Activated CD8-positive, alpha-beta T cell treated with anti-CD3 and anti-CD28 coated beads for 36 hours (primary cell): ENCODE results near the gene HIRA. TPM values are rescaled to one million over a fixed set of nuclear protein-coding genes. Genes with fewer than 3 reads are reported as not detected.

ENCODE experiments used
- ATAC-seq: fragments of 200-7000 bp; cut with Tn5 transposase; one replicate; pipeline ENCODE4 v1.10.0; 2021; ENCODE audit warnings: mild to moderate bottlenecking, moderate library complexity
- CTCF ChIA-PET: fragments of 350-600 bp; sonication (Branson Sonifier 250); formaldehyde crosslinking; loops from one replicate; lab custom pipeline; 2021; ENCODE audit warnings: antibody characterized with exemption; lab: Charles Lee
- POLR2A ChIA-PET: fragments of 350-600 bp; sonication (Branson Sonifier 250); formaldehyde crosslinking; loops from one replicate; lab custom pipeline; 2021; ENCODE audit warnings: antibody characterized with exemption; lab: Charles Lee
- DNase-seq: peaks from one replicate; pipeline ENCODE4 v3.0.0-alpha.2; 2020
- H3K27ac Mint-ChIP-seq: one replicate; pipeline ENCODE4 v1.8.0; 2021; ENCODE audit warnings: mild to moderate bottlenecking, mixed read lengths
- H3K27me3 Mint-ChIP-seq: one replicate; pipeline ENCODE4 v1.8.0; 2021; ENCODE audit warnings: mixed read lengths
- H3K36me3 Mint-ChIP-seq: one replicate; pipeline ENCODE4 v1.8.0; 2021; ENCODE audit warnings: low read depth, mixed read lengths
- H3K4me1 Mint-ChIP-seq: one replicate; pipeline ENCODE4 v1.8.0; 2021; ENCODE audit warnings: low read depth, mixed read lengths
- H3K4me3 Mint-ChIP-seq: one replicate; pipeline ENCODE4 v1.8.0; 2021; ENCODE audit warnings: mild to moderate bottlenecking, moderate library complexity, mixed read lengths
- H3K9me3 Mint-ChIP-seq: one replicate; pipeline ENCODE4 v1.8.0; 2021; ENCODE audit warnings: mixed read lengths
- intact Hi-C: fragments of 100-400 bp; cut with micrococcal nuclease; formaldehyde crosslinking; loops from one replicate; pipeline ENCODE4 v1.10.0; 2022
- total RNA-seq, 2 experiments: library from RNA; stranded (reverse); gene quantifications; one replicate each; pipeline ENCODE4 v1.2.3, GENCODE V29; 2021
- TF ChIP-seq, protein P1 (sequence below): fragments of 200-600 bp; IDR thresholded peaks from one replicate; pipeline ENCODE4 v1.8.0; 2022; ENCODE audit warnings: antibody characterized with exemption, mild to moderate bottlenecking

HIRA gene
- total RNA-seq, 2 experiments from 2014 or later, result 29.7 to 30.5 TPM

DNA sequence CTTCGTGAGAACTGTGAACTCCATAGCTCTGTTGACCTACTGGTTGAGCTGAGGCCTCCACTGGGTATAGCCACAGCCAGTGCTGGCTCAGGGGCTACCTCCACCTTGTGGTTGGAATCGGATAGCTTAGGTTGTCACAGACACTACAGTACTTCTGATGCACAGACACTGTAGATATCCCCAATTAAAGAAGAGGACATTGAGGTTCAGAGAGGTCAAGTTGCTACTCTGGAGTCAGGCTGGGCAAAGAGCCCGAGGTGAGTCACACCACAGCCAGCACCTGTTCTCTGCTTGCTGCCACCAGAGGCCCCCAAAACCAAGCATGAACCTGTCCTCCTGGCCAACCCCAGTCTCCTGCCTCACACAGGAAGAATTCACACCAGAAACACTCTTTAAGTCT is 42.0 kb upstream of the HIRA start:
- ChIA-PET POLR2A (interaction anchor here (1.1 to 1.2 kb wide), 2 partner anchors 17 to 26 kb away, joined by 3 to 4 read pairs; partner anchors contain the start of gene C22orf39), CTCF (interaction anchor here (1.1 to 1.6 kb wide), 3 partner anchors 11 to 156 kb away, joined by 3 to 4 read pairs (median 3); no protein-coding TSS in a partner anchor)
- peaks cover 16% of the 10 kb centered on the region for H3K4me1 Mint-ChIP-seq
- no peak for DNase-seq
- TF ChIP-seq, protein P1, sequence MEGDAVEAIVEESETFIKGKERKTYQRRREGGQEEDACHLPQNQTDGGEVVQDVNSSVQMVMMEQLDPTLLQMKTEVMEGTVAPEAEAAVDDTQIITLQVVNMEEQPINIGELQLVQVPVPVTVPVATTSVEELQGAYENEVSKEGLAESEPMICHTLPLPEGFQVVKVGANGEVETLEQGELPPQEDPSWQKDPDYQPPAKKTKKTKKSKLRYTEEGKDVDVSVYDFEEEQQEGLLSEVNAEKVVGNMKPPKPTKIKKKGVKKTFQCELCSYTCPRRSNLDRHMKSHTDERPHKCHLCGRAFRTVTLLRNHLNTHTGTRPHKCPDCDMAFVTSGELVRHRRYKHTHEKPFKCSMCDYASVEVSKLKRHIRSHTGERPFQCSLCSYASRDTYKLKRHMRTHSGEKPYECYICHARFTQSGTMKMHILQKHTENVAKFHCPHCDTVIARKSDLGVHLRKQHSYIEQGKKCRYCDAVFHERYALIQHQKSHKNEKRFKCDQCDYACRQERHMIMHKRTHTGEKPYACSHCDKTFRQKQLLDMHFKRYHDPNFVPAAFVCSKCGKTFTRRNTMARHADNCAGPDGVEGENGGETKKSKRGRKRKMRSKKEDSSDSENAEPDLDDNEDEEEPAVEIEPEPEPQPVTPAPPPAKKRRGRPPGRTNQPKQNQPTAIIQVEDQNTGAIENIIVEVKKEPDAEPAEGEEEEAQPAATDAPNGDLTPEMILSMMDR, result no peak
- H3K4me3 Mint-ChIP-seq, result no peak overlapping the region
- no peaks in the 10 kb centered on the region for H3K9me3 Mint-ChIP-seq
- no peaks in the 10 kb centered on the region for H3K27me3 Mint-ChIP-seq
- no peak overlapping the region for H3K27ac Mint-ChIP-seq
- H3K36me3 Mint-ChIP-seq, result peaks cover 30% of the 10 kb centered on the region
- no peak for ATAC-seq
- intact Hi-C loops, result no loop called here

DNA sequence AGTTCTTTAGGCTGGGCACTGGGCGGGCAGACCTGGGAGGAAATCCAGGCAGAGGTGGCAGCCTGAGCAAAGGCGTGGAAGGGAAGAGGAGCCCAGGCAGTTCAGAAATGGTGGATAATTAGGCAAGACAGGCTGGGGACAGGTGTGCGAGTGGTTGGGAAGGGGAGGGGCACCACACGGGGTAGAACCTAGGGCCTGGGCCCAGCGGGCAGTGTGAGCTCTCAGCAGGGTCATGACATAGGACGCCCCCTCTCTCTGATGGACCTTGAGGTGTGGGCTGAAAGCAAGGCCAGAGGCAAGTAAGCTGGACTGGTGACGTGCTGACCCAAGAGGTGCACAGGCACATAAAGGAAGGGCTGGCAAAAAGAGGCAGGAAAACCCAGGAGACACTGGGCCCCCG is 40.7 kb upstream of the HIRA start:
- Mint-ChIP-seq H3K4me3 (no peak overlapping the region), H3K27me3 (no peaks in the 10 kb centered on the region), H3K4me1 (peaks cover 9% of the 10 kb centered on the region), H3K36me3 (peaks cover 39% of the 10 kb centered on the region), H3K9me3 (no peaks in the 10 kb centered on the region), H3K27ac (no peak overlapping the region)
- TF ChIP-seq, protein P1, result no peak
- CTCF ChIA-PET, result no interaction called here
- intact Hi-C loops, result no loop called here
- ATAC-seq, result no peak
- POLR2A ChIA-PET, result interaction anchor here (1.1 kb wide), 1 partner anchor 17 kb away, joined by 3 read pairs; no protein-coding TSS in a partner anchor
- no peak for DNase-seq

DNA sequence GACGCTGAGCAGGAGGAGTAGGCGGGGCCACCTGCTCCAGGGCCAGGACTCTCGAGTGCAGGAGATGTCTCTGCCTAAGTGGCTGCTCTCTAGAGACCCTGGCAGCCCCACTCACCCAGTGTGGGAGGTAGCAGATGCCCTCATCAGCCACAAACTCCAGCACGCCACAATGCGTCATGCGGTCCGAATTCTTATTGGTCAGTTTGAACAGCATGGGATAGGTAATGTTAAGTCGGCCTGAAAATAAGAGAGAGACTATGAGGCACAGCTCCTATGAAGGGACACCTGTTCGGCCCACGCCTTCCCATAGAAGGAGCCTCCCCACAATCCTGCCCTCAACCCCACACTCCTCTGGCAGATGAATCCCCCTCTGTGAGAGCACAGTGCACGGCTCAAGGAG is 40.0 kb upstream of the HIRA start:
- H3K27me3 Mint-ChIP-seq, result no peaks in the 10 kb centered on the region
- H3K4me1 Mint-ChIP-seq, result peaks cover 6% of the 10 kb centered on the region
- TF ChIP-seq, protein P1, result no peak
- H3K9me3 Mint-ChIP-seq, result no peaks in the 10 kb centered on the region
- no peak for DNase-seq
- intact Hi-C loops, result no loop called here
- H3K4me3 Mint-ChIP-seq, result no peak overlapping the region
- ATAC-seq, result no peak
- POLR2A ChIA-PET, result no interaction called here
- peaks cover 39% of the 10 kb centered on the region for H3K36me3 Mint-ChIP-seq
- CTCF ChIA-PET, result no interaction called here
- no peak overlapping the region for H3K27ac Mint-ChIP-seq

DNA sequence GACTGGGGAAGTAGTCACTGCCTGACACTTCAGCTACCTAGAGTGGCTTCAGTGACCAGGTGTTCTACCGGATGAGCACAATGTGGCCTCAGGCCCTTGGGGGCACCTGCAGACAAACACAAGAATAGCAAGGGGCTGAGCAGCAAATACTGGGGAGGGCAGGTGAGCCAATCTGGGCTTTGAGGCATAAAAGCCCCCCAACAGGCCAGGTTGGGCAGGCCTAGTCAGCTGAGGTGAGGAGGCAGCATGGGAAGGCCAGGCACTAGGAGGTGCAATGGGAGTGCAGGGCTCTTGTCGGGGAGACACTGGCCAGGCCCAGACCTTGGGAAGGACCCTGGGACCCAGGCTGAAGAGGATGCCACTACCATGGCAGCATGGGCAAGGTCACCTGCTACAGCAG is 38.5 kb upstream of the HIRA start:
- H3K27ac Mint-ChIP-seq, result no peak overlapping the region
- no peak overlapping the region for H3K4me3 Mint-ChIP-seq
- no peaks in the 10 kb centered on the region for H3K27me3 Mint-ChIP-seq
- ChIA-PET POLR2A (interaction anchor here (1.9 kb wide), 1 partner anchor 15 kb away, joined by 5 read pairs; no protein-coding TSS in a partner anchor), CTCF (no interaction called here)
- TF ChIP-seq, protein P1, result no peak
- ATAC-seq, result no peak
- no peaks in the 10 kb centered on the region for H3K9me3 Mint-ChIP-seq
- intact Hi-C loops, result no loop called here
- H3K4me1 Mint-ChIP-seq, result no peaks in the 10 kb centered on the region
- H3K36me3 Mint-ChIP-seq, result peaks cover 45% of the 10 kb centered on the region
- DNase-seq, result no peak

DNA sequence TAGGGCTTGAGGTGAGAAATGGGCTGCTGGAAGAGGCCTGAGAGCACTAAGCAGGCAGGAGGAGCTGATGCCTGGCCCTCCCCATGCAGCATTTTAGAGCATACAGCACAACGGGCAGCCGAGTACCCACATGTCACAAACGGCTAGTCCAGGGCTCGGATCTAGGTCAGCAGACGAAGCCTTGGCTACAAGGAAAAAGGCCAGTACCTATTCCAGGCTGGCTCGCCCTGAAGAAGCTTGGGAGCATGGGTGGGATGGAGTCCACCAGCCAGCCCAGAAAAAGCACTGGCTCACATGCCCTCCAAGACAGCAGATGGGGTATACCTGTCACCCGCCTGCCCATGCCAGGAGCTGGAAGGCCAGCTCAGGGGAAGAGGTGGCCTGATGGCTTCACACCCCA is 37.9 kb upstream of the HIRA start:
- Mint-ChIP-seq H3K4me3 (no peak overlapping the region), H3K27ac (no peak overlapping the region), H3K4me1 (no peaks in the 10 kb centered on the region), H3K27me3 (no peaks in the 10 kb centered on the region), H3K36me3 (peaks cover 51% of the 10 kb centered on the region), H3K9me3 (no peaks in the 10 kb centered on the region)
- TF ChIP-seq, protein P1, result no peak
- CTCF ChIA-PET, result no interaction called here
- ATAC-seq (no peak), DNase-seq (no peak)
- POLR2A ChIA-PET, result interaction anchor here (1.9 to 2.6 kb wide), 2 partner anchors 10 to 14 kb away, joined by 5 to 7 read pairs; partner anchors contain the start of genes CDC45 and UFD1
- intact Hi-C loops, result no loop called here
